ENCODE data around the gene PSMD3. TPM values are rescaled to one million over a fixed set of nuclear protein-coding genes. Genes with fewer than 3 reads are reported as not detected.

The PSMD3 gene
- 100 to 1,000 TPM in 1 of 4 donors, 10 to 100 TPM in 3; 62.0 to 158 (median 84.7) TPM for total RNA-seq

GRCh38 chr17:39980351-39981206, at the start of gene PSMD3:
PSMD3 (plus strand) TSS chr17:39980807; CDS start chr17:39980971, 164 bp downstream.
- intact Hi-C loops (cut with DNase I; ENCODE audit: low total_unique reads) = no loop called here
- H3K36me3 ChIP-seq = no peaks in the 10 kb centered on the region
- no peaks in the 10 kb centered on the region for H3K27me3 ChIP-seq

GRCh38 chr17:39933912-39934311, 46.7 kb upstream of the PSMD3 start:
- peaks cover 0 to 7% of the 10 kb centered on the region in 2 donors for H3K4me1 ChIP-seq
- H3K27me3 ChIP-seq = no peaks in the 10 kb centered on the region
- H3K4me3 ChIP-seq = no peak overlapping the region
- DNase-seq = no peak
- intact Hi-C loops (cut with DNase I; ENCODE audit: low total_unique reads) = no loop called here
- no peak for TF ChIP-seq CTCF (IDR thresholded peaks at IDR 0.05)
- no peaks in the 10 kb centered on the region for H3K9me3 ChIP-seq
- H3K27ac ChIP-seq = no peak overlapping the region
- no peaks in the 10 kb centered on the region for H3K36me3 ChIP-seq

More at GRCh38 chr17:39980351-39981206, at the start of gene PSMD3:
- Histone ChIP-seq H3K9me3 (no peaks in the 10 kb centered on the region), H3K4me1 (peaks cover 0 to 13% of the 10 kb centered on the region in 2 donors), H3K4me3 (peak within 1 kb of the TSS; percentile 80 to 96), H3K27ac (peak within 1 kb of the TSS; percentile 95)
- peak; percentile 99 for DNase-seq
- peak; percentile 77 to 98 (median 92) for TF ChIP-seq CTCF (IDR thresholded peaks at IDR 0.05)
- TF ChIP-seq POLR2A (IDR thresholded peaks at IDR 0.05) = peak; percentile 80 to 93

DNA sequence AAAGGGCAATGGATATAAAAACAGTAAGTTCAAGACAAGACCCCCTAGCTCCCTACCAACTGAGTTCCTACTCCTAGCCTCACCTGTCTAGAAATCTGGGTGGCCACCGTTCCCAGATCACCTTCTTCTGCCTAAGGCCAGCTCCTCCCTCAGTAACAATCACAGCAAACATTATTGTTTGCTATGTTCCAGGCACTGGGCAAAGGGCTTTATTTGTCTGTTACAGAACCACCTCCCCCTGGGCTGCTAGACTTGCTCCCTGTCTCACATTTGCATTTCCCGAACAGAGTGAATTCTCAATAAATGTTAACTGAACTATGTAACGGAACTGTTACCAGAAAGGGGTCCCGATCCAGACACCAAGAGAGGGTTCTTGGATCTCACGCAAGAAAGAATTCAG, 46.3 kb upstream of the PSMD3 start:
- intact Hi-C loops (cut with DNase I; ENCODE audit: low total_unique reads) = no loop called here
- no peak for DNase-seq
- Histone ChIP-seq H3K27me3 (no peaks in the 10 kb centered on the region), H3K27ac (no peak overlapping the region), H3K9me3 (no peaks in the 10 kb centered on the region), H3K4me1 (peaks cover 0 to 5% of the 10 kb centered on the region in 2 donors), H3K36me3 (no peaks in the 10 kb centered on the region), H3K4me3 (no peak overlapping the region)
- TF ChIP-seq CTCF (IDR thresholded peaks at IDR 0.05) = no peak

DNA sequence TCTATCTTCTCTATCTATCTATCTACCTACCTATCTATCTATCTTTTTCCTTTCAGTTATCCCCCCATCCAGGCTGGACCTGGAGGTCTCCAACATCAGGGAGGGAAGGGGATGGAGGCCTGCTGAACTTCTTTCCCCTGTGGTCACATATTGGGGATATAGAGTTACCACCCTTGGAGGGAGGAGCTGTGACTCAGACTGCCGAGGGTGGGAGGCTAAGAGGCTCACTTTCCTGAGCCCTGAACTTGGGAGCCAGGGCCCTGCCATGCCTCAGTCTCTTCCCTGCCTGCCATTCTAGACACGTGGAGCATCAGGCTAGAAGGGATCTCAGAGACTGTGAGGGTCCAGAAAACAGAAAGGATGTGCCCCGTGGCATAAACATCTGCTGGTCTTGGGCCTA, 44.7 kb upstream of the PSMD3 start:
- no peak overlapping the region for H3K4me3 ChIP-seq
- no peaks in the 10 kb centered on the region for H3K27me3 ChIP-seq
- no peak overlapping the region for H3K27ac ChIP-seq
- H3K9me3 ChIP-seq = no peaks in the 10 kb centered on the region
- no peaks in the 10 kb centered on the region for H3K4me1 ChIP-seq
- intact Hi-C loops (cut with DNase I; ENCODE audit: low total_unique reads) = no loop called here
- H3K36me3 ChIP-seq = no peaks in the 10 kb centered on the region
- TF ChIP-seq POLR2A (IDR thresholded peaks at IDR 0.05) (no peak), CTCF (IDR thresholded peaks at IDR 0.05) (no peak)
- DNase-seq = no peak

DNA sequence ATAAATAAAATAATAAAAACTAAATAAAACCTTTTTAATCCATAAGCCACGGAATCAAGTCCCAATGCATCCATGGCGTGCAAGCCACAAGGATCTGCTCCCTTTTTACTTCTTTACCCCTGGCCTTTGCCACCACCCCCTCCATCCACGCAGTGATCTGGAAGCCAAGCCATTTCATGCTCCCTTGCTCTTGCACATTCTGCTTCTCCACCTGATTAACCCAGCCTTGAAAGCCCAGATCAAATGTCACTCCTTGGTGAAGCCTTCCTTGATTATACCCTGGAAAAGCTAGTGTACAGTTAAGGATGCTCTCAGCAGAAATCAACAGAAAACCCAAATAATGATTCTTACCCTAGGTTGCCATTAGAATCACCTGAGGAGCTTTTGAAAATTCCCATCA, 43.2 kb upstream of the PSMD3 start:
- H3K4me1 ChIP-seq = no peaks in the 10 kb centered on the region
- no peak overlapping the region for H3K4me3 ChIP-seq
- H3K9me3 ChIP-seq = no peaks in the 10 kb centered on the region
- no peak for DNase-seq
- H3K27me3 ChIP-seq = no peaks in the 10 kb centered on the region
- no peak for TF ChIP-seq POLR2A (IDR thresholded peaks at IDR 0.05)
- no peak for TF ChIP-seq CTCF (IDR thresholded peaks at IDR 0.05)
- no peak overlapping the region for H3K27ac ChIP-seq
- no peaks in the 10 kb centered on the region for H3K36me3 ChIP-seq
- intact Hi-C loops (cut with DNase I; ENCODE audit: low total_unique reads) = no loop called here
